Vein endothelial cell (primary cell): Measurements from ENCODE around the gene ITGAV. TPM values are rescaled to one million over a fixed set of nuclear protein-coding genes. Genes with fewer than 3 reads are reported as not detected.

Experiments used
- total RNA-seq: library from RNA; depleted of rRNA; stranded (reverse); fragments of >200 nt; gene quantifications from 2 replicates; pipeline ENCODE4 v1.2.3, GENCODE V29; 2012

ITGAV gene
- total RNA-seq, result 284 and 439 TPM in 2 replicates

DNA sequence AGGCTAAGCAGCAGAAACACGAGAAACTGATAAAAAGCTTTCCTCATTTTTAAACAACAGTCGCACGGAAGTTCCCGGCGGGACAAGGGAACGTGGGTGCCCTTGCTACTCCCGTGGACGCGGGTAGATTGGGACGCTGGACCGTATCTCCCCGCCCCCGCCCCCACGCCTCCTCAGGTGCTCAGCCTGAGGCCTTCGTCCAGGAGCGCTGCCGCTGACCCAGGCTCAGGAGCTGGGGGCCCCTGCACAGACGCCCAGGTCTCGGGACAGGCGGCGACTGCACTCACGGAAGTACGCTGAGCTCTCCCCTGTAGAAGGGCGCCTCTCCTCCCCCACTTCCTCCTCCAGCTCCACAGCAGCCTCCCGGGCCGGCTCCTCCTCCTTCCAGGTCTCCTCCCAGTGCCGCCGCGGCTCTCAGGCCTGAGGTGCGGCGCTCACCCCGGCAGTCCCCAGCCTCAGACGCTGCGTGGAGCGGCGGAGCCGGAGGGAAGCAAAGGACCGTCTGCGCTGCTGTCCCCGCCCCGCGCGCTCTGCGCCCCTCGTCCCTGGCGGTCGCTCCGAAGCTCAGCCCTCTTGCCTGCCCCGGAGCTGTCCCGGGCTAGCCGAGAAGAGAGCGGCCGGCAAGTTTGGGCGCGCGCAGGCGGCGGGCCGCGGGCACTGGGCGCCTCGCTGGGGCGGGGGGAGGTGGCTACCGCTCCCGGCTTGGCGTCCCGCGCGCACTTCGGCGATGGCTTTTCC lies at the start of gene ITGAV:
Gene ITGAV, plus strand, starts transcription at position 445 of the 738 bp plus-strand sequence. Its CDS starts 283 bp downstream, at position 728.

Other genes with a start within 250 kb of the ITGAV start
- 59.4 and 76.3 TPM in 2 replicates for gene ZC3H15, start 103.8 kb upstream of the ITGAV start, total RNA-seq
- 18.6 and 23.5 TPM in 2 replicates for gene FAM171B, start 104.0 kb downstream of the ITGAV start, total RNA-seq